Measurements from ENCODE around the gene AKT3.
A peak's percentile ranks its signal among the peaks of the same experiment; 100 is the strongest.

AKT3 gene

GRCh38 chr1:243638186-243638585 lies 211.9 kb downstream of the AKT3 start:
- no peak overlapping the region for H2BK5ac ChIP-seq (ENCODE audit: low read depth, low read length, poor library complexity)
- H3K27ac ChIP-seq (ENCODE audit: low read depth, low read length): no peak overlapping the region
- no peak overlapping the region for H3K9ac ChIP-seq (ENCODE audit: low read length)
- no peaks in the 10 kb centered on the region for H3K9me3 ChIP-seq (ENCODE audit: insufficient read depth, low read depth, low read length)
- no peaks in the 10 kb centered on the region for H3K4me1 ChIP-seq (ENCODE audit: control insufficient read depth in 1 of 2, insufficient read depth in 2 of 2, low read length in 2 of 2)
- H3K18ac ChIP-seq (ENCODE audit: low read length): no peak overlapping the region
- H2AK5ac ChIP-seq (ENCODE audit: low read length): no peak overlapping the region
- H3K23ac ChIP-seq (ENCODE audit: low read length): no peak overlapping the region
- no peak overlapping the region for H2BK12ac ChIP-seq (ENCODE audit: low read length)
- H3K27me3 ChIP-seq (ENCODE audit: insufficient read depth, low read length): no peaks in the 10 kb centered on the region
- no CpG with 5 or more reads among the region's 4 CpGs for WGBS (ENCODE audit: extremely low coverage, insufficient coverage, insufficient read length)
- no peak overlapping the region for H4K8ac ChIP-seq (ENCODE audit: low read depth, low read length)
- no peaks in the 10 kb centered on the region for H3K79me1 ChIP-seq (ENCODE audit: low read length)
- H3K79me2 ChIP-seq (ENCODE audit: control insufficient read depth, insufficient read depth, low read length, poor library complexity): no peaks in the 10 kb centered on the region
- no peak overlapping the region for H2BK120ac ChIP-seq (ENCODE audit: insufficient read depth, low read length, poor library complexity)
- no peak overlapping the region for H3K4me3 ChIP-seq (ENCODE audit: low read depth, low read length)
- H3K4ac ChIP-seq (ENCODE audit: low read depth, low read length): no peak overlapping the region
- H4K91ac ChIP-seq (ENCODE audit: low read depth, low read length): no peak overlapping the region
- peaks cover 4 to 7% of the 10 kb centered on the region in 2 experiments for H3K36me3 ChIP-seq (ENCODE audit: control insufficient read depth in 1 of 2, insufficient read depth in 2 of 2, low read length in 2 of 2)
- DNase-seq: no peak
- no peak overlapping the region for H3K14ac ChIP-seq (ENCODE audit: low read length)
- no peak overlapping the region for H3K4me2 ChIP-seq (ENCODE audit: low read length)
- no peak overlapping the region for H4K12ac ChIP-seq (ENCODE audit: low read depth, low read length)
- H2AFZ ChIP-seq (ENCODE audit: insufficient read depth, low read length, poor library complexity): no peak overlapping the region

GRCh38 chr1:243628476-243628907 lies 221.6 kb downstream of the AKT3 start:
- Histone ChIP-seq H3K27ac (ENCODE audit: low read depth, low read length) (no peak overlapping the region), H3K36me3 (ENCODE audit: control insufficient read depth in 1 of 2, insufficient read depth in 2 of 2, low read length in 2 of 2) (no peaks in the 10 kb centered on the region), H4K12ac (ENCODE audit: low read depth, low read length) (no peak overlapping the region), H3K9me3 (ENCODE audit: insufficient read depth, low read depth, low read length) (no peaks in the 10 kb centered on the region), H2AFZ (ENCODE audit: insufficient read depth, low read length, poor library complexity) (no peak overlapping the region), H3K23ac (ENCODE audit: low read length) (no peak overlapping the region), H4K8ac (ENCODE audit: low read depth, low read length) (no peak overlapping the region), H3K14ac (ENCODE audit: low read length) (no peak overlapping the region), H3K9ac (ENCODE audit: low read length) (no peak overlapping the region), H2BK5ac (ENCODE audit: low read depth, low read length, poor library complexity) (no peak overlapping the region), H3K27me3 (ENCODE audit: insufficient read depth, low read length) (no peaks in the 10 kb centered on the region), H3K79me1 (ENCODE audit: low read length) (no peaks in the 10 kb centered on the region), H3K4me2 (ENCODE audit: low read length) (no peak overlapping the region), H4K91ac (ENCODE audit: low read depth, low read length) (no peak overlapping the region), H3K4ac (ENCODE audit: low read depth, low read length) (no peak overlapping the region), H3K4me3 (ENCODE audit: low read depth, low read length) (no peak overlapping the region), H3K79me2 (ENCODE audit: control insufficient read depth, insufficient read depth, low read length, poor library complexity) (no peaks in the 10 kb centered on the region), H2AK5ac (ENCODE audit: low read length) (no peak overlapping the region), H2BK12ac (ENCODE audit: low read length) (no peak overlapping the region), H3K4me1 (ENCODE audit: control insufficient read depth in 1 of 2, insufficient read depth in 2 of 2, low read length in 2 of 2) (no peaks in the 10 kb centered on the region), H3K18ac (ENCODE audit: low read length) (no peak overlapping the region), H2BK120ac (ENCODE audit: insufficient read depth, low read length, poor library complexity) (no peak overlapping the region)
- WGBS (ENCODE audit: extremely low coverage, insufficient coverage, insufficient read length): no CpG with 5 or more reads among the region's 2 CpGs
- DNase-seq: no peak

- WGBS (ENCODE audit: extremely low coverage, insufficient coverage, insufficient read length): no CpG with 5 or more reads among the region's 2 CpGs
- H3K9ac ChIP-seq (ENCODE audit: low read length): no peak overlapping the region
- H3K27ac ChIP-seq (ENCODE audit: low read depth, low read length): no peak overlapping the region
These were observed 226.2 kb downstream of the AKT3 start for GRCh38 chr1:243623841-243624240.

GRCh38 chr1:243621973-243622372 lies 228.1 kb downstream of the AKT3 start:
- H3K9me3 ChIP-seq (ENCODE audit: insufficient read depth, low read depth, low read length): no peaks in the 10 kb centered on the region
- no peak overlapping the region for H4K12ac ChIP-seq (ENCODE audit: low read depth, low read length)
- H3K36me3 ChIP-seq (ENCODE audit: control insufficient read depth in 1 of 2, insufficient read depth in 2 of 2, low read length in 2 of 2): no peaks in the 10 kb centered on the region
- no peak overlapping the region for H3K18ac ChIP-seq (ENCODE audit: low read length)
- no peaks in the 10 kb centered on the region for H3K4me1 ChIP-seq (ENCODE audit: control insufficient read depth in 1 of 2, insufficient read depth in 2 of 2, low read length in 2 of 2)
- no peak overlapping the region for H2BK5ac ChIP-seq (ENCODE audit: low read depth, low read length, poor library complexity)
- H2AFZ ChIP-seq (ENCODE audit: insufficient read depth, low read length, poor library complexity): no peak overlapping the region
- H2BK120ac ChIP-seq (ENCODE audit: insufficient read depth, low read length, poor library complexity): no peak overlapping the region
- H4K8ac ChIP-seq (ENCODE audit: low read depth, low read length): no peak overlapping the region
- no peaks in the 10 kb centered on the region for H3K79me1 ChIP-seq (ENCODE audit: low read length)
- H3K27ac ChIP-seq (ENCODE audit: low read depth, low read length): peak overlapping the region; percentile 27
- H3K79me2 ChIP-seq (ENCODE audit: control insufficient read depth, insufficient read depth, low read length, poor library complexity): no peaks in the 10 kb centered on the region
- no peak overlapping the region for H3K14ac ChIP-seq (ENCODE audit: low read length)
- no peaks in the 10 kb centered on the region for H3K27me3 ChIP-seq (ENCODE audit: insufficient read depth, low read length)
- H2BK12ac ChIP-seq (ENCODE audit: low read length): no peak overlapping the region
- no peak overlapping the region for H2AK5ac ChIP-seq (ENCODE audit: low read length)
- H3K9ac ChIP-seq (ENCODE audit: low read length): no peak overlapping the region
- DNase-seq: peak; percentile 4 to 52
- 100% methylated on average over 1 of the region's 2 CpGs for WGBS (ENCODE audit: extremely low coverage, insufficient coverage, insufficient read length)
- no peak overlapping the region for H3K4me3 ChIP-seq (ENCODE audit: low read depth, low read length)
- no peak overlapping the region for H4K91ac ChIP-seq (ENCODE audit: low read depth, low read length)
- no peak overlapping the region for H3K4me2 ChIP-seq (ENCODE audit: low read length)
- H3K4ac ChIP-seq (ENCODE audit: low read depth, low read length): no peak overlapping the region
- no peak overlapping the region for H3K23ac ChIP-seq (ENCODE audit: low read length)

More at GRCh38 chr1:243623841-243624240, 226.2 kb downstream of the AKT3 start:
- no peak overlapping the region for H2BK5ac ChIP-seq (ENCODE audit: low read depth, low read length, poor library complexity)
- H3K4me2 ChIP-seq (ENCODE audit: low read length): no peak overlapping the region
- no peaks in the 10 kb centered on the region for H3K79me1 ChIP-seq (ENCODE audit: low read length)
- no peak overlapping the region for H2BK12ac ChIP-seq (ENCODE audit: low read length)
- H4K8ac ChIP-seq (ENCODE audit: low read depth, low read length): no peak overlapping the region
- no peaks in the 10 kb centered on the region for H3K27me3 ChIP-seq (ENCODE audit: insufficient read depth, low read length)
- no peak for DNase-seq
- no peak overlapping the region for H2AK5ac ChIP-seq (ENCODE audit: low read length)
- H3K79me2 ChIP-seq (ENCODE audit: control insufficient read depth, insufficient read depth, low read length, poor library complexity): no peaks in the 10 kb centered on the region
- H3K14ac ChIP-seq (ENCODE audit: low read length): no peak overlapping the region
- H2BK120ac ChIP-seq (ENCODE audit: insufficient read depth, low read length, poor library complexity): no peak overlapping the region
- no peak overlapping the region for H2AFZ ChIP-seq (ENCODE audit: insufficient read depth, low read length, poor library complexity)
- H4K91ac ChIP-seq (ENCODE audit: low read depth, low read length): no peak overlapping the region
- no peaks in the 10 kb centered on the region for H3K36me3 ChIP-seq (ENCODE audit: control insufficient read depth in 1 of 2, insufficient read depth in 2 of 2, low read length in 2 of 2)
- H4K12ac ChIP-seq (ENCODE audit: low read depth, low read length): no peak overlapping the region
- no peaks in the 10 kb centered on the region for H3K9me3 ChIP-seq (ENCODE audit: insufficient read depth, low read depth, low read length)
- no peak overlapping the region for H3K18ac ChIP-seq (ENCODE audit: low read length)
- H3K4me1 ChIP-seq (ENCODE audit: control insufficient read depth in 1 of 2, insufficient read depth in 2 of 2, low read length in 2 of 2): no peaks in the 10 kb centered on the region
- H3K4me3 ChIP-seq (ENCODE audit: low read depth, low read length): no peak overlapping the region
- H3K4ac ChIP-seq (ENCODE audit: low read depth, low read length): no peak overlapping the region
- no peak overlapping the region for H3K23ac ChIP-seq (ENCODE audit: low read length)
